GM13976 (cell line): Measurements from ENCODE around the gene STK33.

ENCODE experiments used
- DNase-seq: peaks from one replicate; pipeline ENCODE4 v3.0.0; 2012; ENCODE audit warnings: low spot score
- CTCF ChIP-seq: IDR thresholded peaks from 2 replicates; pipeline ENCODE4 v1.5.1; 2012; ENCODE audit warnings: borderline replicate concordance, mild to moderate bottlenecking; ENCODE audit not compliant: insufficient read depth; ENCODE audit errors: extremely low read depth, missing control alignments, control extremely low read depth
- in situ Hi-C: fragments of 300-500 bp; cut with MboI; formaldehyde crosslinking; loops from one replicate; pipeline ENCODE4 v1.12.0; 2022; ENCODE audit warnings: low sequenced_read_pairs, mixed read lengths, inconsistent platforms; ENCODE audit not compliant: unreplicated experiment

STK33 gene

GRCh38 chr11:8341996-8342395 is 252.0 kb downstream of the STK33 start:
- in situ Hi-C loops: no loop called here
- TF ChIP-seq CTCF: no peak
- no peak for DNase-seq
